NCI-H526 (cell line): Measurements from ENCODE around the gene MBD4.
"Not testable (repeated sequence)": the region's sequence is repeated elsewhere in the genome, so short reads cannot be mapped to it uniquely, and the experiment has no call there.

ENCODE experiments used
- DNase-seq, 2 experiments: peaks; one replicate each; lab custom pipeline; 2025; lab: John Stamatoyannopoulos, UW

The MBD4 gene

GRCh38 chr3:129429602-129430001 is 10.1 kb downstream of the MBD4 start:
- no peak for DNase-seq

GRCh38 chr3:129429080-129429451 is 10.7 kb downstream of the MBD4 start:
- DNase-seq: no peak

GRCh38 chr3:129428376-129429079 is 11.2 kb downstream of the MBD4 start, which contains the start of gene EFCAB12:
TSS of gene EFCAB12 (minus strand) at chr3:129428636. CDS start at chr3:129428488, 148 bp downstream.
- peak; percentile 78 to 97 for DNase-seq

GRCh38 chr3:129428007-129428375 is 11.8 kb downstream of the MBD4 start:
- no peak for DNase-seq

- no peak for DNase-seq
Observed at GRCh38 chr3:129425619-129426018, 14.1 kb downstream of the MBD4 start.

- DNase-seq: no peak
Observed at GRCh38 chr3:129425213-129425612, 14.5 kb downstream of the MBD4 start.

GRCh38 chr3:129424185-129424841 is 15.4 kb downstream of the MBD4 start:
- DNase-seq: no peak

GRCh38 chr3:129422897-129423296 is 16.9 kb downstream of the MBD4 start:
- DNase-seq: no peak

- DNase-seq: peak in 1 of 2 experiments; percentile 23
Observed at GRCh38 chr3:129421988-129422745, 17.6 kb downstream of the MBD4 start.

- DNase-seq: no peak
Observed at GRCh38 chr3:129421236-129421883, 18.4 kb downstream of the MBD4 start.

- DNase-seq: no peak
Observed at GRCh38 chr3:129419476-129419875, 20.3 kb downstream of the MBD4 start.

- peak in 1 of 2 experiments; percentile 41 for DNase-seq
Observed at GRCh38 chr3:129418041-129418973, 21.4 kb downstream of the MBD4 start.

- no peak for DNase-seq
Observed at GRCh38 chr3:129417326-129417725, 22.4 kb downstream of the MBD4 start.

- DNase-seq: no peak
Observed at GRCh38 chr3:129416415-129416814, 23.3 kb downstream of the MBD4 start.

GRCh38 chr3:129415830-129416229 is 23.9 kb downstream of the MBD4 start:
- DNase-seq: no peak

GRCh38 chr3:129415378-129415777 is 24.4 kb downstream of the MBD4 start:
- DNase-seq: no peak

- no peak for DNase-seq
Observed at GRCh38 chr3:129413687-129414506, 25.9 kb downstream of the MBD4 start.

- not testable (repeated sequence) for DNase-seq
Observed at GRCh38 chr3:129413238-129413637, 26.5 kb downstream of the MBD4 start.

GRCh38 chr3:129412542-129413198 is 27.1 kb downstream of the MBD4 start:
- no peak for DNase-seq

GRCh38 chr3:129410971-129411370 is 28.8 kb downstream of the MBD4 start:
- DNase-seq: no peak
